Mesendoderm (in vitro differentiated cells): ENCODE data around the gene CYB5R4. TPM values are rescaled to one million over a fixed set of nuclear protein-coding genes. Genes with fewer than 3 reads are reported as not detected.

Source experiments
- DNase-seq: peaks from one replicate; pipeline ENCODE4 v3.0.0; 2013
- H2AK5ac ChIP-seq: 2 replicates; pipeline ENCODE4 v1.6.1; 2013; ENCODE audit warnings: low read length, inconsistent platforms
- H2BK120ac ChIP-seq: 2 replicates; pipeline ENCODE4 v1.6.1; 2013; ENCODE audit warnings: low read depth, mild to moderate bottlenecking, low read length, moderate library complexity, mixed read lengths
- H2BK15ac ChIP-seq: replicated peaks from 2 replicates; pipeline ENCODE4 v1.6.1; 2013; ENCODE audit warnings: low read depth, mild to moderate bottlenecking, moderate library complexity
- H2BK5ac ChIP-seq: 2 replicates; pipeline ENCODE4 v1.6.1; 2013; ENCODE audit warnings: low read length, inconsistent platforms
- H3K18ac ChIP-seq: 2 replicates; pipeline ENCODE4 v1.6.1; 2013; ENCODE audit warnings: mild to moderate bottlenecking, low read length, mixed read lengths
- H3K23ac ChIP-seq: one replicate; pipeline ENCODE4 v1.6.1; 2013; ENCODE audit warnings: low read length
- H3K27ac ChIP-seq: 2 replicates; pipeline ENCODE4 v1.5.1; 2013; ENCODE audit warnings: low read depth, mild to moderate bottlenecking, inconsistent platforms, low read length, moderate library complexity
- H3K27me3 ChIP-seq: 2 replicates; pipeline ENCODE4 v1.6.1; 2013; ENCODE audit warnings: low read length, control low read depth, mild to moderate bottlenecking, inconsistent platforms; ENCODE audit not compliant: insufficient read depth, poor library complexity
- H3K36me3 ChIP-seq: 2 replicates; pipeline ENCODE4 v1.6.1; 2013; ENCODE audit warnings: low read length, inconsistent platforms; ENCODE audit not compliant: control insufficient read depth, insufficient read depth
- H3K4ac ChIP-seq: one replicate; pipeline ENCODE4 v1.6.1; 2013; ENCODE audit warnings: low read depth, mild to moderate bottlenecking, low read length, moderate library complexity
- H3K4me1 ChIP-seq: 2 replicates; pipeline ENCODE4 v1.6.1; 2013; ENCODE audit warnings: low read depth, low read length, inconsistent platforms; ENCODE audit not compliant: control insufficient read depth
- H3K4me2 ChIP-seq: 2 replicates; pipeline ENCODE4 v1.6.1; 2013; ENCODE audit warnings: low read length
- H3K4me3 ChIP-seq: 2 replicates; pipeline ENCODE4 v1.5.1; 2013; ENCODE audit warnings: mild to moderate bottlenecking, low read length
- H3K56ac ChIP-seq: one replicate; pipeline ENCODE4 v1.6.1; 2013; ENCODE audit warnings: low read length
- H3K79me1 ChIP-seq: 2 replicates; pipeline ENCODE4 v1.6.1; 2013; ENCODE audit warnings: low read length, inconsistent platforms
- H3K79me2 ChIP-seq: 2 replicates; pipeline ENCODE4 v1.6.1; 2013; ENCODE audit warnings: mild to moderate bottlenecking, low read length; ENCODE audit not compliant: control insufficient read depth, insufficient read depth
- H3K9ac ChIP-seq: 2 replicates; pipeline ENCODE4 v1.6.1; 2013; ENCODE audit warnings: low read length, inconsistent platforms
- H4K5ac ChIP-seq: one replicate; pipeline ENCODE4 v1.6.1; 2013; ENCODE audit warnings: low read length
- H4K8ac ChIP-seq: one replicate; pipeline ENCODE4 v1.6.1; 2013; ENCODE audit warnings: low read depth, mild to moderate bottlenecking, control low read depth, low read length, moderate library complexity
- WGBS: extraction: QIAGEN DNeasy Blood & Tissue Kit; methylation state at CpG from one replicate; pipeline ENCODE4 v1.1.7; 2013; ENCODE audit warnings: low lambda C conversion rate, missing lambda C conversion rate; ENCODE audit not compliant: insufficient coverage; ENCODE audit errors: extremely low coverage; 5-methylcytosine and 5-hydroxymethylcytosine counted together
- polyA plus RNA-seq, 2 experiments: library from polyadenylated mRNA; stranded (reverse); fragments of 200-250 nt; gene quantifications; one replicate each; pipeline ENCODE4 v1.2.3, GENCODE V29; 2013

Gene CYB5R4, protein sequence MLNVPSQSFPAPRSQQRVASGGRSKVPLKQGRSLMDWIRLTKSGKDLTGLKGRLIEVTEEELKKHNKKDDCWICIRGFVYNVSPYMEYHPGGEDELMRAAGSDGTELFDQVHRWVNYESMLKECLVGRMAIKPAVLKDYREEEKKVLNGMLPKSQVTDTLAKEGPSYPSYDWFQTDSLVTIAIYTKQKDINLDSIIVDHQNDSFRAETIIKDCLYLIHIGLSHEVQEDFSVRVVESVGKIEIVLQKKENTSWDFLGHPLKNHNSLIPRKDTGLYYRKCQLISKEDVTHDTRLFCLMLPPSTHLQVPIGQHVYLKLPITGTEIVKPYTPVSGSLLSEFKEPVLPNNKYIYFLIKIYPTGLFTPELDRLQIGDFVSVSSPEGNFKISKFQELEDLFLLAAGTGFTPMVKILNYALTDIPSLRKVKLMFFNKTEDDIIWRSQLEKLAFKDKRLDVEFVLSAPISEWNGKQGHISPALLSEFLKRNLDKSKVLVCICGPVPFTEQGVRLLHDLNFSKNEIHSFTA
- 3.7 TPM for polyA plus RNA-seq (2013, experiment 1 of 2)
- 3.7 TPM for polyA plus RNA-seq (2013, experiment 2 of 2)

DNA sequence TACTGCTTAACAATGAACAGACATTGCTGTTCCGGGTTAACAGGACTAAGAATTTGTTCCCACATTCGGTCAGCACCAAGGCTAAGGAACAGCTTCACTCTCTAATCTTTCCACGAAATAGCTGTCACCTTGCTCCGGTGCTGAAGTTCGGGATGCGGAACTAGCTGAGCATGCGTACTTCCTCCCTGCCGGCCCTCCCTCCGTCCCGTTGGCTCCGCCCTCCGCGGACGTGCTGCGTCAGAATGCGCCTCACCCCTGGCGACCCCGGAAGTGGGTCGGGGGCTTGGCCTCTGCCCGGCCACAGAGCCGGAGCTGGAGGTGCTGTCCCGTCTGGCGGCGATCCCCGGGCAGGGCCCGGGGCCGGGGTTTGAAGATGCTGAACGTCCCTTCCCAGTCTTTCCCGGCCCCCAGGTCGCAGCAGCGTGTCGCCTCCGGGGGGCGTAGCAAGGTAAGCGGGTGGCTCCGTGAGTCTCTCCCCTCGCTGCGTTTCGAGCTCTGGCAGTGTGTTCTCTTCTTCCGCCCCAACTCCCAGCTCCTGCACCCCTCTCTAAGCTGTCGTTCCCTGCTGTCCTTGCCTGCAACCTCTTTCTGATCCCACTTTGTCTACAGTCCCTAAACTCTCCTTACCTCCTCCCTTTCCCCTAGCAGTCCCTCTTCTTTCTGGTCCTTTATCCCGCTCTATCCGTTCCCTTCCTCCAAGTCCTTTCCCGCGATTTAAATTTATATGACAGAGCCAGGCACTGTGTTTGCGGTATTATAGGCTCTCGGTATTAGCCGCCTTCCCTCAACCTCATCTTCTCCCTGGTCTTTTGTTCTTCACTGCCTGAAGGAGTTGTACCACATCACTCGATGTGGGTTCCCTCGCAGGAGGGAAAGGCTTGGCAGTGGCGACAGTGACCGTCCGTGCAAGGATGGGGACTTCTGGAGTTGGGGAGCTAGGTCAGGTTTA, at the start of gene CYB5R4:
CYB5R4 (plus strand) TSS at position 280 of the 949 bp plus-strand sequence; CDS start at position 374, 94 bp downstream.
- Histone ChIP-seq H3K18ac (no peak within 1 kb of the TSS), H3K79me2 (peaks cover 5% of the 10 kb centered on the region), H3K36me3 (no peaks in the 10 kb centered on the region), H4K8ac (no peak within 1 kb of the TSS), H3K4me2 (peak within 1 kb of the TSS; percentile 97), H2BK15ac (no peak within 1 kb of the TSS), H4K5ac (no peak within 1 kb of the TSS), H3K9ac (peak within 1 kb of the TSS; percentile 85), H3K4me1 (no peaks in the 10 kb centered on the region), H3K27ac (no peak within 1 kb of the TSS), H2BK5ac (no peak within 1 kb of the TSS), H2AK5ac (no peak within 1 kb of the TSS), H3K27me3 (peaks cover 5% of the 10 kb centered on the region), H3K4ac (no peak within 1 kb of the TSS), H3K4me3 (peak within 1 kb of the TSS; percentile 89), H3K23ac (no peak within 1 kb of the TSS), H3K56ac (peak within 1 kb of the TSS; percentile 88), H3K79me1 (peaks cover 5% of the 10 kb centered on the region), H2BK120ac (no peak within 1 kb of the TSS)
- DNase-seq: peak; percentile 98
- no CpG with 5 or more reads among the region's 53 CpGs for WGBS

DNA sequence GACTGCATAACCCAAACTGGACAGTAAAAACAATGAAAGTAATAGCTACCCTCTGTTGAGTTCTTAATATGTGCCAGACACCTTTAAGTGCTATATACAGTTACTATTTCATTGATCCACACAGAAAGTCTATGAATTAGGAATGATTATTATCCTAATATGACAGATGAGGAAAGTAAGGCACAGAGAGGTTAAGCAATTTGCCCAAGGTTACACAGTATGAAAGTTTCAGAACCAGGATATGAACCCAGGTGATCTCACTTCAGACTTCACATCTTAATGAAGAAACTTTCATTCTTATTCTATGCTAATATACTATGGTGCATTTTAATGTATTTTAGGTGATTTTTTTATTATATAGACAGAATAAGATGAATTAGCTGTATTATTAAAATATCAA, 46.9 kb upstream of the CYB5R4 start:
- Histone ChIP-seq H3K23ac (no peak overlapping the region), H4K8ac (no peak overlapping the region), H3K56ac (no peak overlapping the region), H2BK15ac (no peak overlapping the region), H3K4me3 (no peak overlapping the region), H3K79me1 (no peaks in the 10 kb centered on the region), H3K9ac (no peak overlapping the region), H3K4me2 (no peak overlapping the region), H3K79me2 (no peaks in the 10 kb centered on the region), H3K4me1 (no peaks in the 10 kb centered on the region), H4K5ac (no peak overlapping the region), H2BK5ac (no peak overlapping the region), H3K36me3 (no peaks in the 10 kb centered on the region), H3K4ac (no peak overlapping the region), H2AK5ac (no peak overlapping the region), H3K27me3 (no peaks in the 10 kb centered on the region), H2BK120ac (no peak overlapping the region), H3K18ac (no peak overlapping the region), H3K27ac (no peak overlapping the region)
- DNase-seq: no peak

DNA sequence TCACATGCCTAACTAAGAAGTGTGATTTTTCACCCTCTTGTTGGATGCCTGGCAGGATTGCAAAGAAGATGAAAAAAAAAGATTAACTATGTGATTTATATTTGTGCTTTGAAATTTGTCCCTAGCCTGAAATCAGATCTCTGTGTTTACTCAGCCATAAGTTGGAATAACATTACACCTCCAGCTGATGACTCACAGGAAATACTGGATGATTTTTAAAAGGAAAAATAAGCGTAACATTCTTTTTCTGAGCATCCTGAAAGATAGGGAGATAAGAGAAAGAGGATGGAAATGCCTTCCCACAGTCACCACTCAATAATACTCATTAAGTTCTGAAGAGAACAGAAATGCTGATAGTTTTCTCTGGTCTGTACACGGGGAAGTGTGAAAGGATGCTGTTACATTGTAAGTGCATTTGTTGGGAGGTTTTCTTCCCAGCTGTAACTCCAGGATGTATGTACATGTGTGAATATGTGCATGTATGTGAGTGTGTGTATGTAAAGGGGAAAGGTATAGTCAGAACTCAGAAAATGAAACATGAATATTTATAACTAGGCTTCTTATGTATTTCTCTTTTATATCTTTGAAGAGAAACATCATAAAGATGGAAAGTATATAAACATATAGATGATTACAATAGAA, 43.7 kb upstream of the CYB5R4 start:
- Histone ChIP-seq H2BK120ac (no peak overlapping the region), H3K27me3 (no peaks in the 10 kb centered on the region), H2AK5ac (no peak overlapping the region), H2BK5ac (no peak overlapping the region), H3K4me2 (no peak overlapping the region), H3K4me3 (no peak overlapping the region), H3K79me2 (no peaks in the 10 kb centered on the region), H3K23ac (no peak overlapping the region), H3K36me3 (no peaks in the 10 kb centered on the region), H3K79me1 (no peaks in the 10 kb centered on the region), H3K4ac (no peak overlapping the region), H3K4me1 (no peaks in the 10 kb centered on the region), H3K9ac (no peak overlapping the region), H3K18ac (no peak overlapping the region), H3K27ac (no peak overlapping the region), H4K5ac (no peak overlapping the region), H4K8ac (no peak overlapping the region), H2BK15ac (no peak overlapping the region), H3K56ac (no peak overlapping the region)
- DNase-seq: peak; percentile 38
- WGBS: no CpG with 5 or more reads among the region's 2 CpGs

DNA sequence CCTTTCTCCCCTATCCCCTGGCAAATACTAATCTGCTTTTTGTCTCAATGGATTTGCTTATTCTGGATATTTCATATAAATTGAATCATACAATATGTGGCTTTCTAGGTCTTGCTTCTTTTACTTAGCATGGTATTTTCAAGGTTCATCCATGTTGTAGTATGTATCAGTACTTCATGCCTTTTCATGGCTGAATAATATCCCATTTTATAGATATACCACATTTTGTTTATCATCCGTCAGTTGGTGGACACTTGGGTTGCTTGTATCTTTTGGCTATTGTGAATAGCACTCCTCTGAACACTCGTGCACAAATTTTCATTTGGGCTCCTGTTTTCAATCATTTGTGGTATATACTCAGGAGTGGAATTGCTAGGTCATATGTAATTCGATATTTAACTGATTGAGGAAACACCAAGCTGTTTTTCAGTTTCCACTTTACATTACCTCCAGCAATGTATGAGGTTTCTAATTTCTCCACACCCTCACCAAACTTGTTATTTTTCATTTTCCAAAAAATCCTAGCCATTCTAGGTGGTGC, 36.8 kb upstream of the CYB5R4 start:
- H3K4me2 ChIP-seq: no peak overlapping the region
- no peak overlapping the region for H2BK15ac ChIP-seq
- no peak overlapping the region for H3K56ac ChIP-seq
- no peaks in the 10 kb centered on the region for H3K27me3 ChIP-seq
- H2BK5ac ChIP-seq: no peak overlapping the region
- H3K4me1 ChIP-seq: no peaks in the 10 kb centered on the region
- no peaks in the 10 kb centered on the region for H3K36me3 ChIP-seq
- H2AK5ac ChIP-seq: no peak overlapping the region
- H3K23ac ChIP-seq: no peak overlapping the region
- H3K4ac ChIP-seq: no peak overlapping the region
- H3K18ac ChIP-seq: no peak overlapping the region
- H3K79me2 ChIP-seq: no peaks in the 10 kb centered on the region
- no peak for DNase-seq
- no peak overlapping the region for H2BK120ac ChIP-seq
- no peak overlapping the region for H4K5ac ChIP-seq
- no peak overlapping the region for H3K27ac ChIP-seq
- WGBS: no CpG with 5 or more reads among the region's 3 CpGs
- H3K4me3 ChIP-seq: no peak overlapping the region
- H3K9ac ChIP-seq: no peak overlapping the region
- H4K8ac ChIP-seq: no peak overlapping the region
- H3K79me1 ChIP-seq: no peaks in the 10 kb centered on the region

DNA sequence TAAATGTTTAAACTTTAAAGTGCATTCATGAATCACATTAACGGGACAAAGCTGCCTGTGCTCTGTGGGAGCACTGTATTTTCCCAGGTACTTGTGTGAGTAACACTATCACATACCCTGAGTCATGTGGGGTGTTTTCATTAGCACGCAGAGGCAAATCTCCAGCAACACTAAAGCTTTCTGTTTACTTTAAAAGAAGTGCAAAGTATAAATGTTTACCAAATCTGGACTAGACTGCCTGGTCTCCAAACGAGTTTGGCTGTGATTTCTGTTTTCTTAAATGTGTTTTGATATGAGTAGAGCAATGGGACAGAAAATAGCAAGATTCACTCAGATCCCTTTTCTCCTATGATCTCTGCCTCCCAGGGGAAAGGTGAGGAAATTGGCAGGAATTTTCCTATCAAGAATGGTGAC, 35.1 kb upstream of the CYB5R4 start:
- H3K23ac ChIP-seq: no peak overlapping the region
- H3K4me2 ChIP-seq: no peak overlapping the region
- no peaks in the 10 kb centered on the region for H3K4me1 ChIP-seq
- no peak overlapping the region for H3K4ac ChIP-seq
- H3K9ac ChIP-seq: no peak overlapping the region
- no peak overlapping the region for H4K5ac ChIP-seq
- no peak overlapping the region for H2BK120ac ChIP-seq
- no peak overlapping the region for H3K56ac ChIP-seq
- no peak overlapping the region for H2BK5ac ChIP-seq
- H3K27me3 ChIP-seq: no peaks in the 10 kb centered on the region
- no peaks in the 10 kb centered on the region for H3K79me1 ChIP-seq
- no peak overlapping the region for H3K4me3 ChIP-seq
- H4K8ac ChIP-seq: no peak overlapping the region
- WGBS: no CpG with 5 or more reads among the region's 3 CpGs
- no peak overlapping the region for H3K18ac ChIP-seq
- H3K36me3 ChIP-seq: no peaks in the 10 kb centered on the region
- no peak overlapping the region for H2AK5ac ChIP-seq
- H3K79me2 ChIP-seq: no peaks in the 10 kb centered on the region
- DNase-seq: peak; percentile 53
- H2BK15ac ChIP-seq: no peak overlapping the region
- H3K27ac ChIP-seq: no peak overlapping the region
